ENCODE measurements around the gene MMP23B.

GRCh38 chr1:1622010-1622787 lies 9.8 kb upstream of the MMP23B start:
- TF ChIP-seq CTCF (IDR thresholded peaks at IDR 0.05 in 4 of 5, conservative IDR thresholded peaks at IDR 0.05 in 1 of 5), result peak in 1 of 5 experiments; percentile 20
- peak in 1 of 2 donors; percentile 18 for TF ChIP-seq POLR2A (IDR thresholded peaks at IDR 0.05)

Measured in gastrocnemius medialis (tissue), 4 donors.